ENCODE results near the gene POU1F1. TPM values are rescaled to one million over a fixed set of nuclear protein-coding genes. Genes with fewer than 3 reads are reported as not detected.

Gene POU1F1
- not detected for total RNA-seq
- under 1 TPM; 0.17 to 0.24 TPM for polyA plus RNA-seq (ENCODE audit: insufficient read length in 2 of 2)
- long read RNA-seq, donor 1, result 0 reads
- long read RNA-seq, donor 2, result 0 reads
- long read RNA-seq, donor 3, result 0 reads
- long read RNA-seq, donor 4, result 0 reads

- no CpG with 5 or more reads among the region's 6 CpGs for WGBS (ENCODE audit: insufficient coverage)
Measured at GRCh38 chr3:87276484-87276883, at the start of gene POU1F1. POU1F1 (minus strand) TSS chr3:87276584; CDS start chr3:87276462, 122 bp downstream.

GRCh38 chr3:87324609-87325008 is 48.2 kb upstream of the POU1F1 start:
- Histone ChIP-seq H3K4me3 (ENCODE audit: low read depth, low read length) (no peak overlapping the region), H3K4me1 (ENCODE audit: control insufficient read depth, insufficient read depth, low read length) (no peaks in the 10 kb centered on the region), H3K36me3 (ENCODE audit: control insufficient read depth, insufficient read depth, low read length) (no peaks in the 10 kb centered on the region), H3K27ac (ENCODE audit: low read depth, low read length) (no peak overlapping the region), H3K9me3 (ENCODE audit: control insufficient read depth, insufficient read depth, low read length) (no peaks in the 10 kb centered on the region), H3K27me3 (ENCODE audit: control insufficient read depth, insufficient read depth, low read length) (no peaks in the 10 kb centered on the region)
- no peak for DNase-seq (ENCODE audit: low read depth in 4 of 6, low spot score in 6 of 6)
- no CpG with 5 or more reads among the region's 1 CpG for WGBS (ENCODE audit: insufficient coverage)

More at GRCh38 chr3:87276484-87276883, at the start of gene POU1F1:
- no peaks in the 10 kb centered on the region for H3K36me3 ChIP-seq (ENCODE audit: control insufficient read depth, insufficient read depth, low read length)
- no peaks in the 10 kb centered on the region for H3K27me3 ChIP-seq (ENCODE audit: control insufficient read depth, insufficient read depth, low read length)
- H3K9me3 ChIP-seq (ENCODE audit: control insufficient read depth, insufficient read depth, low read length), result no peaks in the 10 kb centered on the region
- no peaks in the 10 kb centered on the region for H3K4me1 ChIP-seq (ENCODE audit: control insufficient read depth, insufficient read depth, low read length)
- no peak within 1 kb of the TSS for H3K27ac ChIP-seq (ENCODE audit: low read depth, low read length)
- no peak within 1 kb of the TSS for H3K4me3 ChIP-seq (ENCODE audit: low read depth, low read length)
- DNase-seq (ENCODE audit: low read depth in 4 of 6, low spot score in 6 of 6), result no peak

- H3K36me3 ChIP-seq (ENCODE audit: control insufficient read depth, insufficient read depth, low read length), result no peaks in the 10 kb centered on the region
- H3K9me3 ChIP-seq (ENCODE audit: control insufficient read depth, insufficient read depth, low read length), result no peaks in the 10 kb centered on the region
- no peaks in the 10 kb centered on the region for H3K4me1 ChIP-seq (ENCODE audit: control insufficient read depth, insufficient read depth, low read length)
- no peak overlapping the region for H3K27ac ChIP-seq (ENCODE audit: low read depth, low read length)
- peak in 1 of 6 donors; percentile 5 for DNase-seq (ENCODE audit: low read depth in 4 of 6, low spot score in 6 of 6)
- no peak overlapping the region for H3K4me3 ChIP-seq (ENCODE audit: low read depth, low read length)
- no peaks in the 10 kb centered on the region for H3K27me3 ChIP-seq (ENCODE audit: control insufficient read depth, insufficient read depth, low read length)
- WGBS (ENCODE audit: insufficient coverage), result 70% methylated on average over 1 of the region's 7 CpGs
Measured at GRCh38 chr3:87320756-87321626, 44.6 kb upstream of the POU1F1 start.

GRCh38 chr3:87318617-87319021 is 42.2 kb upstream of the POU1F1 start:
- H3K9me3 ChIP-seq (ENCODE audit: control insufficient read depth, insufficient read depth, low read length), result no peaks in the 10 kb centered on the region
- no peak overlapping the region for H3K27ac ChIP-seq (ENCODE audit: low read depth, low read length)
- DNase-seq (ENCODE audit: low read depth in 4 of 6, low spot score in 6 of 6), result peak in 1 of 6 donors; percentile 21
- no CpG with 5 or more reads among the region's 2 CpGs for WGBS (ENCODE audit: insufficient coverage)
- no peaks in the 10 kb centered on the region for H3K27me3 ChIP-seq (ENCODE audit: control insufficient read depth, insufficient read depth, low read length)
- no peaks in the 10 kb centered on the region for H3K36me3 ChIP-seq (ENCODE audit: control insufficient read depth, insufficient read depth, low read length)
- no peaks in the 10 kb centered on the region for H3K4me1 ChIP-seq (ENCODE audit: control insufficient read depth, insufficient read depth, low read length)
- no peak overlapping the region for H3K4me3 ChIP-seq (ENCODE audit: low read depth, low read length)

- Histone ChIP-seq H3K36me3 (ENCODE audit: control insufficient read depth, insufficient read depth, low read length) (no peaks in the 10 kb centered on the region), H3K4me3 (ENCODE audit: low read depth, low read length) (no peak overlapping the region), H3K27me3 (ENCODE audit: control insufficient read depth, insufficient read depth, low read length) (no peaks in the 10 kb centered on the region), H3K27ac (ENCODE audit: low read depth, low read length) (no peak overlapping the region), H3K4me1 (ENCODE audit: control insufficient read depth, insufficient read depth, low read length) (no peaks in the 10 kb centered on the region), H3K9me3 (ENCODE audit: control insufficient read depth, insufficient read depth, low read length) (no peaks in the 10 kb centered on the region)
- no CpG with 5 or more reads among the region's 4 CpGs for WGBS (ENCODE audit: insufficient coverage)
- DNase-seq (ENCODE audit: low read depth in 4 of 6, low spot score in 6 of 6), result no peak
Measured at GRCh38 chr3:87317779-87318178, 41.4 kb upstream of the POU1F1 start.

- no peaks in the 10 kb centered on the region for H3K27me3 ChIP-seq (ENCODE audit: control insufficient read depth, insufficient read depth, low read length)
- H3K9me3 ChIP-seq (ENCODE audit: control insufficient read depth, insufficient read depth, low read length), result no peaks in the 10 kb centered on the region
- 100% methylated on average over 1 of the region's 1 CpG for WGBS (ENCODE audit: insufficient coverage)
- H3K4me1 ChIP-seq (ENCODE audit: control insufficient read depth, insufficient read depth, low read length), result no peaks in the 10 kb centered on the region
- no peak overlapping the region for H3K4me3 ChIP-seq (ENCODE audit: low read depth, low read length)
- no peak overlapping the region for H3K27ac ChIP-seq (ENCODE audit: low read depth, low read length)
- H3K36me3 ChIP-seq (ENCODE audit: control insufficient read depth, insufficient read depth, low read length), result no peaks in the 10 kb centered on the region
- DNase-seq (ENCODE audit: low read depth in 4 of 6, low spot score in 6 of 6), result no peak
Measured at GRCh38 chr3:87313641-87314040, 37.3 kb upstream of the POU1F1 start.

GRCh38 chr3:87311309-87311708 is 34.9 kb upstream of the POU1F1 start:
- WGBS (ENCODE audit: insufficient coverage), result no CpG with 5 or more reads among the region's 1 CpG
- Histone ChIP-seq H3K4me3 (ENCODE audit: low read depth, low read length) (no peak overlapping the region), H3K27me3 (ENCODE audit: control insufficient read depth, insufficient read depth, low read length) (no peaks in the 10 kb centered on the region), H3K4me1 (ENCODE audit: control insufficient read depth, insufficient read depth, low read length) (no peaks in the 10 kb centered on the region), H3K36me3 (ENCODE audit: control insufficient read depth, insufficient read depth, low read length) (no peaks in the 10 kb centered on the region), H3K9me3 (ENCODE audit: control insufficient read depth, insufficient read depth, low read length) (no peaks in the 10 kb centered on the region), H3K27ac (ENCODE audit: low read depth, low read length) (no peak overlapping the region)
- DNase-seq (ENCODE audit: low read depth in 4 of 6, low spot score in 6 of 6), result no peak

GRCh38 chr3:87309601-87310000 is 33.2 kb upstream of the POU1F1 start:
- no CpG with 5 or more reads among the region's 3 CpGs for whole genome bisulfite sequencing (ENCODE audit: insufficient coverage)
- H3K4me3 ChIP-seq (ENCODE audit: low read depth, low read length), result no peak overlapping the region
- H3K27ac ChIP-seq (ENCODE audit: low read depth, low read length), result no peak overlapping the region
- no peaks in the 10 kb centered on the region for H3K36me3 ChIP-seq (ENCODE audit: control insufficient read depth, insufficient read depth, low read length)
- no peaks in the 10 kb centered on the region for H3K27me3 ChIP-seq (ENCODE audit: control insufficient read depth, insufficient read depth, low read length)
- no peaks in the 10 kb centered on the region for H3K9me3 ChIP-seq (ENCODE audit: control insufficient read depth, insufficient read depth, low read length)
- no peak for DNase-seq (ENCODE audit: low read depth in 4 of 6, low spot score in 6 of 6)
- no peaks in the 10 kb centered on the region for H3K4me1 ChIP-seq (ENCODE audit: control insufficient read depth, insufficient read depth, low read length)

- Histone ChIP-seq H3K36me3 (ENCODE audit: control insufficient read depth, insufficient read depth, low read length) (no peaks in the 10 kb centered on the region), H3K27me3 (ENCODE audit: control insufficient read depth, insufficient read depth, low read length) (no peaks in the 10 kb centered on the region), H3K27ac (ENCODE audit: low read depth, low read length) (no peak overlapping the region), H3K4me3 (ENCODE audit: low read depth, low read length) (no peak overlapping the region), H3K9me3 (ENCODE audit: control insufficient read depth, insufficient read depth, low read length) (no peaks in the 10 kb centered on the region), H3K4me1 (ENCODE audit: control insufficient read depth, insufficient read depth, low read length) (no peaks in the 10 kb centered on the region)
- no peak for DNase-seq (ENCODE audit: low read depth in 4 of 6, low spot score in 6 of 6)
- 100% methylated on average over 2 of the region's 2 CpGs for WGBS (ENCODE audit: insufficient coverage)
Measured at GRCh38 chr3:87307805-87308204, 31.4 kb upstream of the POU1F1 start.

GRCh38 chr3:87305517-87305916 is 29.1 kb upstream of the POU1F1 start:
- WGBS (ENCODE audit: insufficient coverage), result no CpG with 5 or more reads among the region's 3 CpGs
- no peak overlapping the region for H3K4me3 ChIP-seq (ENCODE audit: low read depth, low read length)
- H3K36me3 ChIP-seq (ENCODE audit: control insufficient read depth, insufficient read depth, low read length), result no peaks in the 10 kb centered on the region

More at GRCh38 chr3:87305517-87305916, 29.1 kb upstream of the POU1F1 start:
- no peak for DNase-seq (ENCODE audit: low read depth in 4 of 6, low spot score in 6 of 6)
- Histone ChIP-seq H3K9me3 (ENCODE audit: control insufficient read depth, insufficient read depth, low read length) (no peaks in the 10 kb centered on the region), H3K27me3 (ENCODE audit: control insufficient read depth, insufficient read depth, low read length) (no peaks in the 10 kb centered on the region), H3K27ac (ENCODE audit: low read depth, low read length) (no peak overlapping the region), H3K4me1 (ENCODE audit: control insufficient read depth, insufficient read depth, low read length) (no peaks in the 10 kb centered on the region)

Measured in spinal cord (tissue), 10 donors.